Activated CD4-positive, CD25-positive, alpha-beta regulatory T cell (primary cell): Measurements from ENCODE around the gene ZFX.

Source experiments
- DNase-seq, 4 experiments: peaks; one replicate each; lab custom pipeline; 2025; lab: John Stamatoyannopoulos, UW

ZFX gene

DNA sequence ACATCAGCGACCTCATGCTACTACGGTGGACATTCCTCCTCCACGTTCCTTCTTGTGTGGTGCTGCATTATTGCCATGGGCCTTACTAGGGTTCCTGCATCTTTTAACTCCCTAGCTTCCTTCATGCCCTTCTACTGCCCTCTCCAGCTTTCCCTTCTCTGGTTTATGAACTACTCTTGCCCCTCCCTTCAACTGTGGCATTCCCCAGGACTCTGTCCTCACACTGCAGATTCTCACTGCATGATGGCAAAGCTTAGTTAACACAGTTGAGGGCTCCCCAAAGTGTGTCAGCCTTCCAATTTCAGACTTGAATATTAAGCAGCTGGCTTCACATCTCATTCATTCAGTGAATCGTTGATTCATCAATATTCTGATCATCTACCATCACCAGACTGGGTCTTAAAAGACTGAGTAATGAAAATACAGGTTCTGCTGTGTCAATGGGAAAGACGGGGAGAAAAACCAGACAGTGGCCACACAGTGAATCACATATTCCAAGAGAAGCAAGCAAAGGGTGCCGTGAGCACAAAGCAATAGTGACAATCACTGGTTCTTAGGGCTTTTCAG lies 53.0 kb downstream of the ZFX start:
- no peak for DNase-seq

DNA sequence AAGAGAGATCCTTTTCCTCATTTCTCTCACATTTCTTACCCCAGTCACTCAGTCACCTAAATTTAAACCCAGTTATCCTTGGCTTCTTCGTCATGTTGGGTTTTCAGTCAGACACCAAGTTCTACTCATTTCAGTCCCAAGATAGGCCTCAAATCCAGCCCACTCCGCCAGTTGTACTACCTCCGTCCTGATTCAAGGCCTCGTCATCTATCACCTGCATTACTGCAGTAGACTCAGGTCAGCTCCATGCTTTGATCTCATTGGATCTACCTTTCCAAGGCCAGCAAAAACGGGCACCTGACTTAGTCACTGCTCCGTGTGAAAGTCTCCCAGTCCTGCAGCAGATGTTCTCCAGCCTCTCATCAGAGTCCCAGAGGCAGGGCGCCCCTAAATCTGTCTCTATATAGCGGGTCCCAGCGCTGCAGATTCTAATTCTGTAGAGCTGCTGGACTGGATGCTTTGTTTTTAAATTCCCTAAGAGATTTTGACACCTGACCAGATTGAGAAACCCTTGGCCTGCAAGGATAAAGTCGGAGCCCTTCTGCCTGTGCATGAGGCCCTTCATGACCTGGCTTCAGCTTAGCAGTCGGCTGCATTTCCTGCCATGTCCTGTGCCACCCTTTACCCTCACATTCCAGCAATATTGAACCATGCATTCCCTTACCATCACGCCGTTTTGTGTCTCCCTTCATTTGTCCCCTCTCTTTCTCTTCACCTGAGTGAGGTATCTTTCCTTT lies 53.7 kb downstream of the ZFX start:
- peak in 1 of 4 experiments; percentile 1 for DNase-seq

DNA sequence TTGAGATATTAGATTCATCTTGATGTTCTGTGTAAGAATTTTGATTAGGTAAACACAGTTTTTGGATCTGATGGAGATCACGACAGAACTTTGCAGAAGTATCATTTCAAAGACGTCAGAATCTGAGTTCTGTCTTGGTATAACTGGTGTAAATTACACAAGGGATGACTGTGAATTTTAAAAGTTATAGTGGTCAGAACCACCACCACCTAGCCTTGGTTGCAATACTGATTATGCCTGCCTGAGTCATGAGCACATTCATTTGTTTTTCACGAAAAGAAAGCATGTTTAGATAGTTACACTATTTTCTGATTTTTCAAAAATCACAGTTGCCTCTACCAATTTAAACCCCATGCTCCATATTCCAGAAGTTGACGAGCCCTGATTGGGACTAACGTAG lies 54.8 kb downstream of the ZFX start:
- no peak for DNase-seq

DNA sequence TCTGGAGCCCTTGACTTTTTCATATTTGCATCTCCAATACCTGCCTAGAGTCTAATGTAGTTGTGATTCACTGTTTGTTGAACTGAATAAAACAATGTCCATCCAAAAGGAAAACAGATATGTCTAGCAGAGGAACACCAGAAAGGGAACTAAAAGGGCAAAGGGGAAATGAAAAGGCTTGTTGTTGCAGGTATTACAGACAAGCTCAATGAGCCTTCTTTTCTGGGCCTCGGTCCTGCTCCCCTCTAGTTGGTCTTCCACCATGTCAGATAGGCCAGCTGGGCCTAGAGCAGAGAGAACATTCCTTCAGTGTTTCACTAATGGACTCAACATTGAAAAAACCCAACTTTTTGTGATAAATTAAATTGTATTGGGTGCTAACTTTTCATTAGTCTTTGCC lies 55.4 kb downstream of the ZFX start:
- no peak for DNase-seq

DNA sequence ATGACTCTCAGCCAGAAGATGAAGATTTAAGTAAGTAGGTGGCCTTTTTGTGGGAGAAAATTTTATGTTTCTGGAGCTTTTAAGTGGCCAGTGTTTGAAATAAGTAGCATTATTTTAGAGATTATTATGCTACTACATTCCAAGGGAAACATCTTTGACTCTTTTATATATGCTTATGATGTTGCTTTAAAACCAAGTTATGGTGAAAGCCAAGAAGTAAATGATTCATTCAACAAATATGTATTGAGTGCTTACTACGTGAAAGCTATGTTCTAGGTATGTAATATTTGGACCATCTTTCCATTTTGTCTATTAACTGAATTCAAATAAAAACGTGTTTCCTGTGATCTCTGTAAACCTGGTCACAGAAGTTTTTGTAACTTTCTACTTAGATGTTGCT lies 58.3 kb downstream of the ZFX start:
- no peak for DNase-seq

DNA sequence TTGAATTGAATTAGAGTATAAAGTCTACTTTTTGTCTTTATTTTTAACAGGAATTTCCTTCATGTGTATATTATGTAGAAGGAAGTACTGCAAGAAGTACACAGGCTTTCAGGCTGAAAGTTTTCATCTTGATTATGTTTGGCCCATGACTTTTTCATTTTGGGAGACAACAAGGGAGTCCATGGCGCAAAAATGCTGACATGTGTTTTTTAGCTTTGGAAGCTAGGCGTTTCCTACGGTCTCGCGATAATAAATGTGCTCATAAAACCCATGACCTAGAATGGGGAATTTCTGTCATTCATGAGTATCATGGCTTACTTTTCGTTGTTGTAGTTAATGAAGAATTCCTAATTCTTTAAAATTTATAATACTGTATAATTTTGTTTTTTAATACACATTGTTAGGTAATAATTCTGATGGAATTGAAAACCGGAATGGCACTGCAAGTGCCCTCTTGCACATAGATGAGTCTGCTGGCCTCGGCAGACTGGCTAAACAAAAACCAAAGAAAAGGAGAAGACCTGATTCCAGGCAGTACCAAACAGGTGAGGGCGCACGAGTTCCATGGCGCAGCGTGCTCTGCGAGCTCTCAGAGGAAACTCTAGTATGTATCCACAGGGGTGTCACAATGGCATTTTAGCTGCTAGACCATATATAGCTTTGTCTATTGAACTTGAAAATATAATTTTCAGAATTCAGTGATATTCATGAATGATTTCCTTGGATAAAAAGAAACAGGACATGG lies 59.1 kb downstream of the ZFX start:
- DNase-seq = no peak

DNA sequence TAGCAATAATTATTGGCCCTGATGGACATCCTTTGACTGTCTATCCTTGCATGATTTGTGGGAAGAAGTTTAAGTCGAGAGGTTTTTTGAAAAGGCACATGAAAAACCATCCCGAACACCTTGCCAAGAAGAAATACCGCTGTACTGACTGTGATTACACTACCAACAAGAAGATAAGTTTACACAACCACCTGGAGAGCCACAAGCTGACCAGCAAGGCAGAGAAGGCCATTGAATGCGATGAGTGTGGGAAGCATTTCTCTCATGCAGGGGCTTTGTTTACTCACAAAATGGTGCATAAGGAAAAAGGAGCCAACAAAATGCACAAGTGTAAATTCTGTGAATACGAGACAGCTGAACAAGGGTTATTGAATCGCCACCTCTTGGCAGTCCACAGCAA lies 60.7 kb downstream of the ZFX start:
- DNase-seq = no peak

DNA sequence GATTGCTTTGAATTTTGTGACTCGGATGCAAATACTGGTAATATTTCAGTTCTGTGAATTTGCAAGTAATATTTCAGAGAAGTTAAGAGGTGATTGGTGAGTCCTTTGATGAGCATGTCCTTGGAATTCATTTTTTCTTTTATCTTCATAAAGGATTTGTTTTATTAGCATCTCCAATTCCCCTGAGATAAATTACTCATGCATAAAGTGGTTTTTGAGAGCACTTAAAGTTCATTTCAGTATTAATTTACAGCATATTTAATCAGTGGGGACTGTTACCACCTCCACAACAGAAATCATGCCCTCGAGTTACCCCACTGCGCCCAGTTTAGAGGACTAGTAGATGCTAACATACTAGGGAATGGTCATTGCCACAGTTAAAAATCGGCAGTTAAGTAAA lies 65.0 kb downstream of the ZFX start:
- no peak for DNase-seq

DNA sequence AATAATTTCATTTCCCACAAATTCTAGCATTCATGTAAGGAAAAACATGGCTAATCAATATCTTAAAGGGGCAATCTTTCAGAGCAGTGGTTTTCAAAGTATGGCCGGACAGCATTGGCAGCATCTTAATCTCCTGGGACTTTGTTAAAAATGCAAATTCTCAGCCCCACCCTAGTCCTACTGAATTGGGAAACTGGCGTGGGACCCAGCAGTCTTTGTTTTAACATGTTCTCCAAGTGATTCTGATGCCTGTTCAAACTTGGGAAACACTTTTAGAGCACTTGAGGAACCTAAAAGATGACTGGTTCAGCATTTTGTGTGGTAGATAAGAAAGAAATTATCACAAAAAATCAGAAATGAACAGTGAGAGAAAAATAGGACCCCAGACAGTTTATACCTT lies 65.7 kb downstream of the ZFX start:
- no peak for DNase-seq

DNA sequence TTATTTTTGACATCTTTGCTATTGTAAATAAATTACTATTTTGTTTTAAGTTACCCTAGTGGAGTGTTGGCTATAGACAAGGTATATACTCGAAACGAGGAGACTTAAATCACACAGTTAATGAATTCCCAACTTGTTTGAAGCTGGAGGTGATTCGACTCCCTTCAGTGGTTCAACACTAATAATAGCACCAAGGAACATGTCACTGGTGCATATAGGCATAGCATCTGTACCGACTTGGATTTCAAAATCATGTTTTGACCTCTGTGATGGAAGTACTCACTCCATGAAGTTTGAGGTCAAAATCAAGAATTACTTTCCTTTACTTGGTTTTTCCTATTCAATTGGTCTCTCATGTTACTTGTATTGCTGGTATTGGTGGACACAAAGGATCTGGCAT lies 66.5 kb downstream of the ZFX start:
- no peak for DNase-seq

DNA sequence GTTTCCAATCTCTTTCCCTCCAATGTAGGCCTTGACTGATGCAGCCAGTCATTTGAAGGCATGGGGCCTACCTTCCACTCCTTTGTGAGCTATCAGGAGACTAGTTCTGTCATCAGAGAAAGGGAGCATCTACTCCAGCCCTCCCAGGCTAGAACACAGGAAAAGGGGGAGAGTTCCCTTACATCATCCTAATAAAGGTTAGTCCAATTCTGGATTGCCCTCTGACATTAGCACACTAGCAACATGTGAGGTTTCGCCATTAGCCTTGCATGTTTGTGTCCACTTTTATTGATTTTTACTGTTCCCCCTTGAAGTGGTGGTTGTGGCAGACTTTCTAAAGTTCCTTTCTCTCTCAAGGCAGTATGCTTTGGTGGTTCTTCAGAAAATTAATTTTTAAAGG lies 67.3 kb downstream of the ZFX start:
- DNase-seq = no peak

DNA sequence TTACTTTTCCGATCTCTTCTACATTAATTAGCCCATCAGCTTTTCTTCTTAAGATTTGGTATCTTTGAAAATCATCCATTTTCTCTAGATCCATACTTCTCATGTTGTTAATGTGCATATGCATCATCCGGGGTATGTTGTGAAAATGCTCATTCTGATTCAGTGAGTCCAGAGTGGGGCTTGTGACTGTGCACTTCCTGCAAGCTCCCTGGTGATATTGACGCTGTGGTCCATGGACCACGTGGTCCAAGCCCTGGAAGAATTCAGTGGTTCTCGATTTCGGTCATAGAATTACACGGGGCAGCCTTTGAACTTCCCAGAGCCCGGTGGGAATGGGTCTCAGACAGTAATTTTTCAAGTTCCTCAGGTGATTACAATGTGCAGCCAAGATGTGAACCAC lies 69.8 kb downstream of the ZFX start:
- DNase-seq = no peak

DNA sequence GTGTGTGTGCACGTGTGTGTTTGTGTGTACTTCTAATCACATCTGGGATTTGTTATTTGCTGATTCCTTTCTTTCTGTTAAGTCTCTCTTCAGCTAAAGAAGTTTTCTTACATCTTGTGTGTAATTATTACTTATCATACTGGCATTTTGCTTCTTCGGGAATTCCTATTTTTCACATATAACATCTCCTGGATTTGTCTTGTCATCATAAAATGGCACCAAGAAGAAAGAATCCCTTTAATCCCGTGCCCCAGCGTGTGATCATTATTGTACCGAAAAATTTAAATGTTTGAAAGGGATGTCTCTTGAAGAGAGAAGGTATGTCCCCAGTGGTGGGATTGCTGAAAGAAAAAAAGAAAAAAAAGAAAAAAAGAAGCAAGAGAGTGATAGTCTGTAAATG lies 72.3 kb downstream of the ZFX start:
- no peak for DNase-seq

DNA sequence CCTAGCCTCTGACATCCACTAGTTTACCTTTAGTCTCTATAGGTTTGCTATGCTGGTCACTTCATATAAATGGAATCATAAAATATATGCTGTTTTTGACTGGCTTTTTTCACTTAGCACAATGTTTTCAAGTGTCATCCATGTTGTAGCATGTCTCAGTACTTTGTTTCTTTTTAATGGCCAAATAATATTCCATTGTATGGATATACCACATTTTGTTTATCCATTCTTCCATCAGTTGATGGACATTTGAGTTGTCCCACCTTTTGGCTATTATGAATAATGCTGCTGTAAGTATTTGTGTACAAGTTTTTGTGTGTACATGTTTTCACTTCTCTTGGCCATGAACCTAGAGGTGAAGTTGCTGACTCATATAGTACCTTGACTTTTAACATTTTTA lies 75.7 kb downstream of the ZFX start:
- DNase-seq = no peak

DNA sequence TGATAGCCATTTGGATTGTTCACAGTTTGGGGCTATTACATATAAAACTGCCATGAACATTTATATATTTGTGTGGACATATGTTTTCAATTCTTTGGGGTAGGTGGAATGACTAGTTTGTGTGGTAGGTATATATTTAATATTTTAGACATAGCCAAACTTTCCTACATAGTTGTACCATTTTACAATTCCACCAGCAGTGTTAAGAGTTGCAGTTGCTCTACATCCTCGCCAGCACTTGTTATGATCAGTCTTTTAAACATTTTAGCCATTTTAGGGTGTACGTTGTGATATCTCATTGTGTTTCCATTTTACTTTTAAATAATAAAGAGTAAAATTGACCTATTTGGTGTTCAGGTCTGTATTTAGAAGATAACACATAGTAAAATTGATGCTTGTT lies 76.6 kb downstream of the ZFX start:
- no peak for DNase-seq

DNA sequence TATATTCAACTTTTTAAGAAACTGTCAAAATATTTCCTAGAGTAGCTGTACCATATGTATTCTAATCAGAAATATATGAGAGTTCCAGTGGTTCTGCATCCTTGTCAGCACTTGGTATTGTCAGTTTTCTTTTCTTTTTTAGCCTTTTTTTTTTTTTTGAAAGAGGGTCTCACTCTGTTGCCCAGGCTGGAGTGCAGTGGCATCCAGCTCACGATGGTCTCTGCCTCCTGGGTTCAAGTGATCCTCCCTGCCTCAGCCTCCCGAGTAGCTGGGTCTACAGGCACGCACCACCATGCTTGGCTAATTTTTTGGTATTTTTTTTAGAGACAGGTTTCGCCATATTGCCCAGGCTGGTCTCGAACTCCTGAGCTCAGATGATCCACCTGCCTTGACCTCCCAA lies 79.1 kb downstream of the ZFX start:
- no peak for DNase-seq

DNA sequence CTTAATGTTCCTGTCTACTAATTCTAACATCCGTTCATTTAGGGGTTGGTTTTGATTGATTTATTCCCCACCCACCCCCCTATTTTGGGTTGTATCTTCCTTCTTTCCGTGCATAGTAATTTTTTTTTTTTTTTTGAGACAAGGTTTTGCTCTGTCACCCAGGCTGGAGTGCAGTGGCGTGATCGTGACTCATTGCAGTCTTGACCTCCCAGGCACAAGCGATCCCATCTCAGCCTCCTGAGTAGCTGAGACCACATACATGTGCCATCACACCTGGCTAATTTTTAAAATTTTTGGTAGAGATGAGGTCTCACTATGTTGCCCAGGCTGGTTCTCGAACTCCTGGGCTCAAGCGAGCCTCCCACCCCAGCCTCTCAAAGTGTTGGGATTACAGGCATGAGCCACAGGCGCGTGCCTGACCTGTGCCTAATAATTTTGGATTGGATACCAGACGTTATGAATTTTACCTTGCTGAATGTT lies 79.9 kb downstream of the ZFX start:
- no peak for DNase-seq

DNA sequence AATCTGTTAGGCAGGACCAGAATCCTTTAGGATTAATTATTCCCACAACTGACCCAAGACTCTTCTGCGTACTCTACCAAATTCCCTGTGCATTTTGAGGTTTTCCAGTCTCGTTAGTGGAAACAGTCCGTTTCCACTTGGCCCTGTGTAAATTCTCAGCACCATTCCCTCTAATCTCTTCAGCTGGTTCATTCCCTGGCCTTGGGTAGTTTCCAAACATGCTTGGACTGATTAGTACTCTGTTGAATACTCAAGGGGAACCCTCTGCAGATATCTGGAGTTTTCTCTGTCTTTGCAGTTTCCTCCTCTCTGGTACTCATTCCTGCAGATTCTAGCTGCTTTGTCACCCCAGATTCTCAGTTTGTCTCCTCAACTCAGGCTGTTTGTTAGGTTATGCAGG lies 80.4 kb downstream of the ZFX start:
- DNase-seq = no peak

DNA sequence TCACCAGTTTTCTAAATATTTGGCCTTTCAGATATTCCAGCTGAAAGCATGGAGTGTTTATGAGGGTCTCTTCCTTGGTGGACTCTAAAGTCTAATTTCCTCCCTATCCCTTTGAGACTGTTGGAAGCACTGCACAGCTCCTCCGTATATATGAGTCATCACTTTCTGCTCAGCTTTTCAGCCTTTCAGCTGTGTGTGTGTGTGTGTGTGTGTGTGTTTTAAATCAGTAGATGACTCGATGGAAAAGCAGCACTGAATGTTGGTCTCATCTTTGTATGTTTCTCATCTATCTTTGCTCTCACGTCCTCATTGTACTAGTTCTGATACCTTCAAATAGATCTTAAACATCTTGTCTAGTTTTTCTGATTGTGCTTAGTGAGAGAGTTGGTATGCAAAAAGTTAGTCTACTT lies 81.6 kb downstream of the ZFX start:
- no peak for DNase-seq

DNA sequence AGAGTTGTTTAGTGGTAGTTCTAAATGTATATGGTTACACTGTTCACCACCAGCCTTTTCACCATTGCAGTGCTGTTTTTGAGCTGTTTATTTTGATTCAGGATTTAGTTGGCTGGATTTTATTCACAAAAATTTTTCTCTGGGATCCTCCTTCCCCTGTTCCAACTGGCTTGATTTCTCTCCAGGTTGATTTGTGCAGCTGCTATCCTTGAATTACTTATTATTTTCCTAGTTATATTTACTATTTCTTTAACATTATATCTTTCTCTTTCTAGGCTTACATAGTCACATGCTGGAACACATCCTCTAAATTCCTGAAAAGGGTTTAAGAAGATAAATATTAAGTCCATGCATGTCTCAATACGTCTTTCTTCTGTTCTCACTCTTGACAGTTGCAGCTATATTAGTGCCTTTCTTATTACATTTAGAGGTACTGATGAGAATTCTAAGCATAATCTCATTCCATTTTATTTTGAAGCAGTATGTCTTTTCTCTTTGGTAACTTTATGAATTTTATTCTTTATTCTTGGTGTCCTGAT lies 82.2 kb downstream of the ZFX start:
- no peak for DNase-seq

DNA sequence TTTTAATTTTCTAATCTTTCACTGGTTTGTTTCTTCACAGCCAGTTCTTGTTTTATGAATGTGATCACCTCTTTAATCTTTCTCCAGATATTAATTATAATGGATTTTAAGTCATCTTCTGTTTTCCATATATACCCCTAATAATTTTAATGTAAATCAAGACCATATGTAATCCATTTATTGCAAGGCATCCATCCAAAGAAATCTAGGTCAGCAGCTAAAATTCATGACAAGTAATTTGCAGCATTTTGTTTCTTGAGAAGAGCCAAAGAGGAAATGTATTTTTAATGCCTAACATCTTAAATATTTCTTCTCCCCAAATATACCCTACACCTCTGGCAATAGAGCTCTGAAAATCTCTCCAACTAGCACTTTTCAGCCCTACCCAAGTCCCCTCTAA lies 83.3 kb downstream of the ZFX start:
- DNase-seq = no peak

DNA sequence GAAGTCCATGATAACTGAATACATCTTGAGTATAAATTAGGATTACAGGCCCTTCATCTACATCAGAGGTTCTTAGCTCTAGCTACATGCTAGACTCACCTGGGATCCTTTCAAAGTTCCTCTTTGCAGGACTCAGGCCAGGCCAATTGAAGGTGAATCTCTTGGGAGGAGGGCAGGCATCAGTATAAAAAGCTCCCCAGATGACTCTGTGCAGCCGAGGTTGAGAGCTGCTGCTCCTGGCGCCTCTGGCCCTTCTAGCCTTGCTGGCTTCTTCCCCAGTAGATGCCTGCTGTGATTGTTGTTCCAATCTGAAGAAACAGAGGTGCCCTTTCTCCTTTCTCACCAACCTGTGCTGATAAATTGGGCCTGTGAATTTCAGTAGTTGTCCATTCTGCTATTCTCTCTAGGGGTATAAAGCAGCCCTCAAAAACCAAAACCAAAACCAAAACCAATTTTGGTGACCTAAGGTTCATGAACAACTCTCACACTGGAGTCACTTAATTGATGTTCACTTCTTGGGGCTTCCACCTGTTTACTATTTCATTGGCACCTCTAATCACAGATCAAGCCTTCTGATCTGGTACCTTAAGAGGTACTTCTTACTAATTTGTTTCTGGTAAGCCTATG lies 85.7 kb downstream of the ZFX start:
- no peak for DNase-seq
